GM12878 (cell line): ENCODE measurements around the gene PRRX2. TPM values are rescaled to one million over a fixed set of nuclear protein-coding genes. Genes with fewer than 3 reads are reported as not detected.

ENCODE experiments used
- ATAC-seq: fragments of 200-7000 bp; cut with Tn5 transposase; 3 replicates; pipeline ENCODE4 v1.9.1; 2020; ENCODE audit warnings: mild to moderate bottlenecking, moderate library complexity
- BruUV-seq: library from RNA; stranded (reverse); fragments of 400-500 nt; replicated peaks from 2 replicates; lab custom pipeline; 2021; lab: Mats Ljungman, UMichigan
- CTCF ChIA-PET: fragments of 300-600 bp; sonication (Branson Sonifier 250); formaldehyde crosslinking; extraction: SDS; loops from one replicate; lab custom pipeline; 2021; ENCODE audit warnings: inconsistent platforms; lab: Yijun Ruan, JAX
- POLR2A ChIA-PET: fragments of 350-600 bp; formaldehyde crosslinking; extraction: SDS; loops from one replicate; lab custom pipeline; 2021; ENCODE audit warnings: inconsistent platforms; lab: Charles Lee
- RAD21 ChIA-PET: fragments of 300-600 bp; sonication (Branson Sonifier 250); formaldehyde crosslinking; loops from one replicate; lab custom pipeline; 2023; ENCODE audit warnings: antibody characterized with exemption; ENCODE audit not compliant: unreplicated experiment; lab: Charles Lee
- SMC1A ChIA-PET: fragments of 300-600 bp; sonication (Branson Sonifier 250); formaldehyde crosslinking; loops from one replicate; lab custom pipeline; 2023; ENCODE audit not compliant: unreplicated experiment, uncharacterized antibody; lab: Charles Lee
- DNase-seq: peaks from one replicate; pipeline ENCODE4 v3.0.0-alpha.2; 2011; ENCODE audit warnings: low read depth, low spot score
- FAIRE-seq: peaks from 3 replicates; lab custom pipeline; 2011; peaks lifted over from hg19 to GRCh38; lab: Jason Lieb, UNC
- H2AFZ ChIP-seq: 2 replicates; pipeline ENCODE4 v1.6.0; 2011; ENCODE audit warnings: low read depth, low read length, control low read depth; ENCODE audit not compliant: control insufficient read depth
- H3K27ac ChIP-seq: 2 replicates; pipeline ENCODE4 v1.5.1; 2011; ENCODE audit warnings: control low read depth; ENCODE audit not compliant: control insufficient read depth, insufficient read depth
- H3K27me3 ChIP-seq, 2 experiments: replicated peaks in 1 of 2; 2 replicates each; pipeline versions ENCODE4 v1.6.0 to v1.6.1; 2011; ENCODE audit warnings: low read length in 1 of 2; ENCODE audit not compliant: control insufficient read depth in 2 of 2, insufficient read depth in 2 of 2
- H3K36me3 ChIP-seq, 2 experiments: 2 replicates each; pipeline ENCODE4 v1.5.1; 2011; ENCODE audit warnings: low read length in 1 of 2; ENCODE audit not compliant: control insufficient read depth in 2 of 2, insufficient read depth in 2 of 2
- H3K4me1 ChIP-seq: 2 replicates; pipeline ENCODE4 v1.6.1; 2011; ENCODE audit warnings: mild to moderate bottlenecking, low read length, moderate library complexity, mixed read lengths; ENCODE audit not compliant: control insufficient read depth, insufficient read depth
- H3K4me2 ChIP-seq: 2 replicates; pipeline ENCODE4 v1.6.0; 2011; ENCODE audit warnings: control low read depth; ENCODE audit not compliant: control insufficient read depth, insufficient read depth
- H3K4me3 ChIP-seq: fragments of 200-600 bp; sonication (generic); 2 replicates; pipeline ENCODE4 v1.5.1; 2016
- H3K79me2 ChIP-seq: 2 replicates; pipeline ENCODE4 v1.6.0; 2011; ENCODE audit warnings: low read length; ENCODE audit not compliant: control insufficient read depth, insufficient read depth
- H3K9ac ChIP-seq: 2 replicates; pipeline ENCODE4 v1.8.0; 2011; ENCODE audit warnings: low read length, control low read depth, mixed read lengths; ENCODE audit not compliant: control insufficient read depth, insufficient read depth
- H3K9me3 ChIP-seq: replicated peaks from 3 replicates; pipeline ENCODE4 v1.5.1; 2011; ENCODE audit warnings: mild to moderate bottlenecking, low read length; ENCODE audit not compliant: control insufficient read depth, insufficient read depth
- H4K20me1 ChIP-seq: 2 replicates; pipeline ENCODE4 v1.6.0; 2011; ENCODE audit not compliant: control insufficient read depth, insufficient read depth
- PBX3 ChIP-seq: IDR thresholded peaks from 2 replicates; pipeline ENCODE4 v1.6.1; 2011; ENCODE audit warnings: mild to moderate bottlenecking, low read depth, low read length, moderate library complexity; ENCODE audit not compliant: insufficient replicate concordance
- PML ChIP-seq: IDR thresholded peaks from 2 replicates; pipeline ENCODE4 v1.6.1; 2012; ENCODE audit warnings: low read length, inconsistent platforms
- POLR2A ChIP-seq: IDR thresholded peaks from 2 replicates; pipeline ENCODE4 v1.6.1; 2011; ENCODE audit warnings: low read depth, mild to moderate bottlenecking, low read length
- TCF12 ChIP-seq: IDR thresholded peaks from 2 replicates; pipeline ENCODE4 v1.6.1; 2011; ENCODE audit warnings: low read depth, mild to moderate bottlenecking, low read length
- WGBS: methylation state at CpG from one replicate; pipeline ENCODE4 v1.1.6; 2016; ENCODE audit warnings: low lambda C conversion rate; ENCODE audit not compliant: insufficient replicate concordance, insufficient coverage; ENCODE audit errors: missing lambda C conversion rate; 5-methylcytosine and 5-hydroxymethylcytosine counted together
- in situ Hi-C: fragments of 300-500 bp; cut with MboI; formaldehyde crosslinking; loops from 9 replicates; pipeline ENCODE4 v1.14.3; 2018; ENCODE audit warnings: mixed read lengths
- intact Hi-C: fragments of 100-400 bp; cut with micrococcal nuclease; formaldehyde crosslinking; loops from one replicate; pipeline ENCODE4 v1.14.2; 2022; ENCODE audit not compliant: unreplicated experiment
- polyA plus RNA-seq, 11 experiments: library from polyadenylated mRNA; depleted of rRNA in 4 of 11; unstranded in 6 of 11; stranded (reverse) in 5 of 11; fragments of >200 nt; fragmentation: Nextera tagmentation in 4 of 11; fragmentation: Illumina TruSeq in 1 of 11; extraction: Ambion mirVana in 4 of 11; extraction: Trizol in 1 of 11; gene quantifications; 1 replicate in 1 of 11; 2 replicates in 10 of 11; pipeline versions ENCODE4 v1.2.1 to v1.2.3, GENCODE V29; 2011 to 2016; ENCODE audit warnings: inconsistent platforms in 2 of 11, missing spikeins in 2 of 11, low read depth in 1 of 11
- total RNA-seq, 4 experiments: library from RNA; depleted of rRNA in 3 of 4; stranded (reverse); fragments of >200 nt in 3 of 4; fragmentation: Illumina TruSeq in 1 of 4; extraction: Trizol in 1 of 4; gene quantifications; 2 replicates each; pipeline versions ENCODE4 v1.2.1 to v1.2.3, GENCODE V29; 2013 to 2021

The PRRX2 gene
- total and polyA plus RNA-seq, 10 of the 15 experiments (the other 5 are each of a cell fraction or from before 2014, with no cell fraction given), result not detected

- ChIA-PET POLR2A (interaction anchor here (0.6 kb wide), 1 partner anchor 525 kb away, joined by 3 read pairs; no protein-coding TSS in a partner anchor), RAD21 (no interaction called here), CTCF (interaction anchor here (1.0 kb wide), 1 partner anchor 13 kb away, joined by 4 read pairs; no protein-coding TSS in a partner anchor), SMC1A (no interaction called here)
- H3K79me2 ChIP-seq, result peaks cover 15% of the 10 kb centered on the region
- no peak for DNase-seq
- FAIRE-seq, result no peak
- H3K36me3 ChIP-seq, result peaks cover 21 to 39% of the 10 kb centered on the region in 2 experiments; a peak in 3 of 4 replicates
- no peak overlapping the region for H3K4me3 ChIP-seq
- no peak for ATAC-seq
- 86% methylated on average over 29 of the region's 29 CpGs for WGBS
- H2AFZ ChIP-seq, result no peak overlapping the region
- H3K4me1 ChIP-seq, result peaks cover 6% of the 10 kb centered on the region; the same call in 1 of the 2 replicates
- in situ Hi-C loops, result no loop called here
- no peaks in the 10 kb centered on the region; the same call in 1 of the 2 replicates for H4K20me1 ChIP-seq
- BruUV-seq, result no TSS peak
- H3K9ac ChIP-seq, result no peak overlapping the region
- intact Hi-C loops, result no loop called here
- no peaks in the 10 kb centered on the region for H3K9me3 ChIP-seq
- no peak overlapping the region for H3K27ac ChIP-seq
- TF ChIP-seq POLR2A (peak; percentile 61), PML (no peak), PBX3 (no peak), TCF12 (no peak)
- H3K4me2 ChIP-seq, result no peak overlapping the region
- no peaks in the 10 kb centered on the region for H3K27me3 ChIP-seq
Measured at GRCh38 chr9:129637673-129638439, 27.6 kb upstream of the PRRX2 start.
